NCI-H524 treated with DMSO at 0.1 percent for 48 hours (cell line): ENCODE measurements around the gene HAO2.
A peak's percentile ranks its signal among the peaks of the same experiment; 100 is the strongest.
"Not testable (repeated sequence)": the region's sequence is repeated elsewhere in the genome, so short reads cannot be mapped to it uniquely, and the experiment has no call there.

Source experiments
- DNase-seq: peaks from one replicate; lab custom pipeline; 2025; lab: John Stamatoyannopoulos, UW

Gene HAO2

GRCh38 chr1:119368554-119368953 is at the start of gene HAO2:
TSS of gene HAO2 (plus strand) at chr1:119368785. CDS start at chr1:119381086, 12,301 bp downstream.
- DNase-seq, result no peak

- DNase-seq, result no peak
Measured at GRCh38 chr1:119320100-119320499, 48.5 kb upstream of the HAO2 start.

GRCh38 chr1:119321666-119322419 is 46.7 kb upstream of the HAO2 start:
- DNase-seq, result no peak

- no peak for DNase-seq
Measured at GRCh38 chr1:119323216-119323982, 45.2 kb upstream of the HAO2 start.

- DNase-seq, result no peak
Measured at GRCh38 chr1:119324198-119324597, 44.4 kb upstream of the HAO2 start.

- DNase-seq, result no peak
Measured at GRCh38 chr1:119326251-119326650, 42.3 kb upstream of the HAO2 start.

GRCh38 chr1:119327094-119327449 is 41.5 kb upstream of the HAO2 start:
- no peak for DNase-seq

- DNase-seq, result peak; percentile 24
Measured at GRCh38 chr1:119327450-119328155, 41.0 kb upstream of the HAO2 start.

- DNase-seq, result no peak
Measured at GRCh38 chr1:119329541-119330461, 38.8 kb upstream of the HAO2 start.

- DNase-seq, result no peak
Measured at GRCh38 chr1:119330466-119331189, 38.0 kb upstream of the HAO2 start.

- DNase-seq, result no peak
Measured at GRCh38 chr1:119331190-119331515, 37.4 kb upstream of the HAO2 start.

GRCh38 chr1:119331915-119332314 is 36.7 kb upstream of the HAO2 start:
- no peak for DNase-seq

- no peak for DNase-seq
Measured at GRCh38 chr1:119332622-119333021, 36.0 kb upstream of the HAO2 start.

- DNase-seq, result no peak
Measured at GRCh38 chr1:119333163-119333896, 35.3 kb upstream of the HAO2 start.

GRCh38 chr1:119333897-119334250 is 34.7 kb upstream of the HAO2 start:
- DNase-seq, result not testable (repeated sequence)

- no peak for DNase-seq
Measured at GRCh38 chr1:119336848-119337247, 31.7 kb upstream of the HAO2 start.

GRCh38 chr1:119338004-119338403 is 30.6 kb upstream of the HAO2 start:
- DNase-seq, result no peak

GRCh38 chr1:119338757-119339156 is 29.8 kb upstream of the HAO2 start:
- no peak for DNase-seq

GRCh38 chr1:119340861-119341261 is 27.7 kb upstream of the HAO2 start:
- no peak for DNase-seq

GRCh38 chr1:119341372-119341947 is 27.1 kb upstream of the HAO2 start:
- DNase-seq, result no peak
